Measurements from ENCODE around the gene TIMM9. TPM values are rescaled to one million over a fixed set of nuclear protein-coding genes. Genes with fewer than 3 reads are reported as not detected.

Gene TIMM9
- total and polyA plus RNA-seq, 9 donors: 32.8 to 92.6 (median 48.0) TPM

DNA sequence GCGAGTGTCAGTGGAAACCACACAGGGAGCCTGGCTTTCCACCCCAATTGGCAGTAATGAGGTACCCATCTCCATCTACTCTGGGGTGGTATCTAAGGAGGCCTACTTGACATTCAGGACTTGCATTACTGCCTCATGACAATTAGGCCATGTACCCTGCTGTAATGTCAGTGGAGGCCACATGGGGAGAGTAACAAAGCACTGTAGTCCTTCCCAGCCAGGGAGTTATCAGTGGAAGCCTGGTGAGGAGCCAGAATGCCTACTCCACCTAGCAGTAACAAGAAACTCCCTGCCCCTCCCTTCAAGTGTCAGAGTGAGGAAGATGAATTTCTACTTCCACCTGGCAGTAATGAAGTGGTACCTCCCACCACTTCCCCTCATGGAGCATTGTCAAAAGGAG, 12.5 kb downstream of the TIMM9 start:
- WGBS, 3 donors: 95 to 100% (median 100%) methylated on average over 1 of the region's 1 CpG
- no peak for DNase-seq
- Histone ChIP-seq H3K36me3 (no peaks in the 10 kb centered on the region), H3K4me1 (ENCODE audit: insufficient read depth) (no peaks in the 10 kb centered on the region), H3K27ac (no peak overlapping the region), H3K27me3 (no peaks in the 10 kb centered on the region), H3K4me3 (no peak overlapping the region), H3K9me3 (no peaks in the 10 kb centered on the region)
- TF ChIP-seq, protein P1, sequence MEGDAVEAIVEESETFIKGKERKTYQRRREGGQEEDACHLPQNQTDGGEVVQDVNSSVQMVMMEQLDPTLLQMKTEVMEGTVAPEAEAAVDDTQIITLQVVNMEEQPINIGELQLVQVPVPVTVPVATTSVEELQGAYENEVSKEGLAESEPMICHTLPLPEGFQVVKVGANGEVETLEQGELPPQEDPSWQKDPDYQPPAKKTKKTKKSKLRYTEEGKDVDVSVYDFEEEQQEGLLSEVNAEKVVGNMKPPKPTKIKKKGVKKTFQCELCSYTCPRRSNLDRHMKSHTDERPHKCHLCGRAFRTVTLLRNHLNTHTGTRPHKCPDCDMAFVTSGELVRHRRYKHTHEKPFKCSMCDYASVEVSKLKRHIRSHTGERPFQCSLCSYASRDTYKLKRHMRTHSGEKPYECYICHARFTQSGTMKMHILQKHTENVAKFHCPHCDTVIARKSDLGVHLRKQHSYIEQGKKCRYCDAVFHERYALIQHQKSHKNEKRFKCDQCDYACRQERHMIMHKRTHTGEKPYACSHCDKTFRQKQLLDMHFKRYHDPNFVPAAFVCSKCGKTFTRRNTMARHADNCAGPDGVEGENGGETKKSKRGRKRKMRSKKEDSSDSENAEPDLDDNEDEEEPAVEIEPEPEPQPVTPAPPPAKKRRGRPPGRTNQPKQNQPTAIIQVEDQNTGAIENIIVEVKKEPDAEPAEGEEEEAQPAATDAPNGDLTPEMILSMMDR (IDR thresholded peaks at IDR 0.05): no peak
- TF ChIP-seq EP300 (IDR thresholded peaks at IDR 0.05) (no peak), POLR2A (IDR thresholded peaks at IDR 0.05) (no peak)
- intact Hi-C loops (cut with DNase I): no loop called here

DNA sequence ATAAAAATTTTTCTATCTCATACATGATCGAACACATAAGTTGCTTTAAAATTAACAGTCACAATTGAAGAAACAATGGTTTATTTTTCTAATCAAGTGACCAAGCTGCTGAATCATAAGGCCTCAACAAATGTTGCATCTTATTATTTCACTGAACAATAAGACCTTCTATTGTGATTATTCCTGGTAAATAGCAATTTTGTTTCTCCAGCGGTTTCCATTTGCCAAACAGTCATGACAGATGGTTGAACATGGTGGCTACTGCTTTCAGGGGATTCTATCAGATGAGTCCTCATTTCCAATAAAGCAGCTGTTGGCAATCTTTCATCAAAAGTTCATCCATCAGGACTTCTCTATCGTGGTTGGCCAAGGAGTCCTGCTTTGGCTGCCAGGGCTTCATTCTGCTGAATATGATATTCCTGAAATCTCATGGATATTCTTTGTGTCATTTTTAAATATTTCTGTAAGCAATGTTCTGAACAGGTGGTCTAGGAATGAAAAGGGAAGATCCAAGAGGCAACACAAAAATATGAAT, 18.6 kb downstream of the TIMM9 start:
- DNase-seq: no peak
- Histone ChIP-seq H3K4me3 (no peak overlapping the region), H3K27ac (no peak overlapping the region), H3K27me3 (no peaks in the 10 kb centered on the region), H3K4me1 (ENCODE audit: insufficient read depth) (no peaks in the 10 kb centered on the region), H3K36me3 (no peaks in the 10 kb centered on the region), H3K9me3 (no peaks in the 10 kb centered on the region)
- TF ChIP-seq POLR2A (IDR thresholded peaks at IDR 0.05) (no peak), EP300 (IDR thresholded peaks at IDR 0.05) (no peak)
- TF ChIP-seq, protein P1 (IDR thresholded peaks at IDR 0.05): no peak
- WGBS, 3 donors: 92 to 93% (median 92%) methylated on average over 3 of the region's 3 CpGs
- intact Hi-C loops (cut with DNase I): no loop called here

DNA sequence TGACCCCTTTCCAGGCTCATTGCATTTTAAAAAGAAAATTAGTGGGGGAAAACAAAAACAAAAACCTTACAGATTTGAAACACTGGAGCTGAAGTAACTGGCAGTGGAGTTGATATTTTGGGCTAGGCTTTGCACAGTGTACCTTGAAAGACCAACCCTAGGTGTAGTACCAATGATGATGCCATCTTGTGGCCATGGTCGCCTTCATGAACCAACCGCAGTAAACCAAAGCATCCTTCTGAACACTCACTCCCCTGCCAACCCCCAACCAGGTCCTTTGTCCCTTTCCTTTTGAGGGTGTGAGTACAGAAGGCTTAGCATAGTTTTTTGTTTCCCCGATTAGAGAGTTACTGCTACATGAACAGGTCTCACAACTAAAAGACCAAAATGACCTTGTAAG, 25.7 kb downstream of the TIMM9 start:
- H3K27ac ChIP-seq: no peak overlapping the region
- H3K27me3 ChIP-seq: no peaks in the 10 kb centered on the region
- no peak overlapping the region for H3K4me3 ChIP-seq
- intact Hi-C loops (cut with DNase I): no loop called here
- H3K36me3 ChIP-seq: no peaks in the 10 kb centered on the region
- no peaks in the 10 kb centered on the region for H3K9me3 ChIP-seq
- 83 to 87% (median 84%) methylated on average over 3 of the region's 3 CpGs for WGBS, 3 donors
- TF ChIP-seq EP300 (IDR thresholded peaks at IDR 0.05): no peak
- TF ChIP-seq, protein P1 (IDR thresholded peaks at IDR 0.05): no peak
- TF ChIP-seq POLR2A (IDR thresholded peaks at IDR 0.05): no peak
- no peaks in the 10 kb centered on the region for H3K4me1 ChIP-seq (ENCODE audit: insufficient read depth)
- DNase-seq: no peak

DNA sequence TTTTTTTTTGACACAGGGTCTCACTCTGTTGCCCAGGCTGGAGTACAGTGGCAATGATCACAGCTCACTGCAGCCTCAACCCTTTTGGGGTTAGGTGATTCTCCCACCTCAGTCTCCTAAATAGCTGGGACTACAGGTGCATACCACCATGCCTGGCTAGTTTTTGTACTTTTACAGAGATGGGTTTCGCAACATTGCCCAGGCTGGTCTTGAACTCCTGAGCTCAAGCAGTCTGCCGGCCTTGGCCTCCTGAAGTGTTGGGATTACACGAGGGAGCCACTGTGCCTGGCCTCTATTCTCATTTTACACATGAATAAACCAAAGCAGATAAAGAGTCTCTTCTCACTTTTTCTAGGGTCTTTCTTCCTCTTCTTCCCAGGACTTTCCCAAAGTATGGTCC, 28.4 kb downstream of the TIMM9 start:
- Histone ChIP-seq H3K27ac (no peak overlapping the region), H3K9me3 (no peaks in the 10 kb centered on the region), H3K4me1 (ENCODE audit: insufficient read depth) (peaks cover 2% of the 10 kb centered on the region), H3K27me3 (no peaks in the 10 kb centered on the region), H3K4me3 (no peak overlapping the region), H3K36me3 (no peaks in the 10 kb centered on the region)
- 85% methylated on average over 3 of the region's 3 CpGs for WGBS, 3 donors
- TF ChIP-seq POLR2A (IDR thresholded peaks at IDR 0.05) (no peak), EP300 (IDR thresholded peaks at IDR 0.05) (no peak)
- TF ChIP-seq, protein P1 (IDR thresholded peaks at IDR 0.05): no peak
- intact Hi-C loops (cut with DNase I): no loop called here
- no peak for DNase-seq
